ENCODE data around the gene FIGN.

FIGN gene

GRCh38 chr2:163644238-163644637 lies 91.6 kb downstream of the FIGN start:
- H3K4me1 ChIP-seq (ENCODE audit: control insufficient read depth, insufficient read depth, low read length), result peaks cover 44% of the 10 kb centered on the region
- no peaks in the 10 kb centered on the region for H3K9me3 ChIP-seq (ENCODE audit: control insufficient read depth, insufficient read depth, low read length)
- H3K9ac ChIP-seq (ENCODE audit: low read depth, low read length), result no peak overlapping the region
- no peaks in the 10 kb centered on the region for H3K27me3 ChIP-seq (ENCODE audit: control insufficient read depth, insufficient read depth, low read length)
- H3K36me3 ChIP-seq (ENCODE audit: control insufficient read depth, insufficient read depth, low read length), result no peaks in the 10 kb centered on the region
- H3K27ac ChIP-seq (ENCODE audit: low read depth, low read length), result no peak overlapping the region
- H3K4me3 ChIP-seq (ENCODE audit: low read depth, low read length), result no peak overlapping the region

GRCh38 chr2:163641986-163642385 lies 93.8 kb downstream of the FIGN start:
- no peak overlapping the region for H3K4me3 ChIP-seq (ENCODE audit: low read depth, low read length)
- H3K9me3 ChIP-seq (ENCODE audit: control insufficient read depth, insufficient read depth, low read length), result no peaks in the 10 kb centered on the region
- H3K27ac ChIP-seq (ENCODE audit: low read depth, low read length), result no peak overlapping the region
- H3K36me3 ChIP-seq (ENCODE audit: control insufficient read depth, insufficient read depth, low read length), result no peaks in the 10 kb centered on the region
- no peaks in the 10 kb centered on the region for H3K27me3 ChIP-seq (ENCODE audit: control insufficient read depth, insufficient read depth, low read length)
- peaks cover 50% of the 10 kb centered on the region for H3K4me1 ChIP-seq (ENCODE audit: control insufficient read depth, insufficient read depth, low read length)
- H3K9ac ChIP-seq (ENCODE audit: low read depth, low read length), result no peak overlapping the region

GRCh38 chr2:163640542-163641193 lies 95.1 kb downstream of the FIGN start:
- no peaks in the 10 kb centered on the region for H3K27me3 ChIP-seq (ENCODE audit: control insufficient read depth, insufficient read depth, low read length)
- no peaks in the 10 kb centered on the region for H3K9me3 ChIP-seq (ENCODE audit: control insufficient read depth, insufficient read depth, low read length)
- H3K36me3 ChIP-seq (ENCODE audit: control insufficient read depth, insufficient read depth, low read length), result no peaks in the 10 kb centered on the region
- no peak overlapping the region for H3K4me3 ChIP-seq (ENCODE audit: low read depth, low read length)
- no peak overlapping the region for H3K27ac ChIP-seq (ENCODE audit: low read depth, low read length)
- H3K4me1 ChIP-seq (ENCODE audit: control insufficient read depth, insufficient read depth, low read length), result peaks cover 38% of the 10 kb centered on the region
- H3K9ac ChIP-seq (ENCODE audit: low read depth, low read length), result no peak overlapping the region

GRCh38 chr2:163637871-163638270 lies 97.9 kb downstream of the FIGN start:
- Histone ChIP-seq H3K27ac (ENCODE audit: low read depth, low read length) (no peak overlapping the region), H3K27me3 (ENCODE audit: control insufficient read depth, insufficient read depth, low read length) (no peaks in the 10 kb centered on the region), H3K4me3 (ENCODE audit: low read depth, low read length) (no peak overlapping the region), H3K9me3 (ENCODE audit: control insufficient read depth, insufficient read depth, low read length) (no peaks in the 10 kb centered on the region), H3K9ac (ENCODE audit: low read depth, low read length) (no peak overlapping the region), H3K36me3 (ENCODE audit: control insufficient read depth, insufficient read depth, low read length) (no peaks in the 10 kb centered on the region), H3K4me1 (ENCODE audit: control insufficient read depth, insufficient read depth, low read length) (peaks cover 24% of the 10 kb centered on the region)

GRCh38 chr2:163633291-163633690 lies 102.5 kb downstream of the FIGN start:
- H3K4me1 ChIP-seq (ENCODE audit: control insufficient read depth, insufficient read depth, low read length), result peaks cover 17% of the 10 kb centered on the region
- no peaks in the 10 kb centered on the region for H3K27me3 ChIP-seq (ENCODE audit: control insufficient read depth, insufficient read depth, low read length)
- no peak overlapping the region for H3K9ac ChIP-seq (ENCODE audit: low read depth, low read length)
- no peak overlapping the region for H3K4me3 ChIP-seq (ENCODE audit: low read depth, low read length)
- no peaks in the 10 kb centered on the region for H3K36me3 ChIP-seq (ENCODE audit: control insufficient read depth, insufficient read depth, low read length)
- H3K27ac ChIP-seq (ENCODE audit: low read depth, low read length), result no peak overlapping the region
- no peaks in the 10 kb centered on the region for H3K9me3 ChIP-seq (ENCODE audit: control insufficient read depth, insufficient read depth, low read length)

- H3K4me1 ChIP-seq (ENCODE audit: control insufficient read depth, insufficient read depth, low read length), result peaks cover 17% of the 10 kb centered on the region
- H3K27ac ChIP-seq (ENCODE audit: low read depth, low read length), result no peak overlapping the region
- no peak overlapping the region for H3K9ac ChIP-seq (ENCODE audit: low read depth, low read length)
- H3K27me3 ChIP-seq (ENCODE audit: control insufficient read depth, insufficient read depth, low read length), result no peaks in the 10 kb centered on the region
- H3K36me3 ChIP-seq (ENCODE audit: control insufficient read depth, insufficient read depth, low read length), result no peaks in the 10 kb centered on the region
- no peak overlapping the region for H3K4me3 ChIP-seq (ENCODE audit: low read depth, low read length)
- no peaks in the 10 kb centered on the region for H3K9me3 ChIP-seq (ENCODE audit: control insufficient read depth, insufficient read depth, low read length)
These were observed 105.0 kb downstream of the FIGN start for GRCh38 chr2:163630836-163631235.

GRCh38 chr2:163626639-163627109 lies 109.1 kb downstream of the FIGN start:
- no peaks in the 10 kb centered on the region for H3K36me3 ChIP-seq (ENCODE audit: control insufficient read depth, insufficient read depth, low read length)
- no peak overlapping the region for H3K9ac ChIP-seq (ENCODE audit: low read depth, low read length)
- H3K27me3 ChIP-seq (ENCODE audit: control insufficient read depth, insufficient read depth, low read length), result no peaks in the 10 kb centered on the region
- H3K9me3 ChIP-seq (ENCODE audit: control insufficient read depth, insufficient read depth, low read length), result no peaks in the 10 kb centered on the region
- H3K27ac ChIP-seq (ENCODE audit: low read depth, low read length), result no peak overlapping the region
- H3K4me1 ChIP-seq (ENCODE audit: control insufficient read depth, insufficient read depth, low read length), result peaks cover 19% of the 10 kb centered on the region
- H3K4me3 ChIP-seq (ENCODE audit: low read depth, low read length), result no peak overlapping the region

GRCh38 chr2:163626208-163626607 lies 109.6 kb downstream of the FIGN start:
- H3K4me1 ChIP-seq (ENCODE audit: control insufficient read depth, insufficient read depth, low read length), result peaks cover 21% of the 10 kb centered on the region
- no peaks in the 10 kb centered on the region for H3K36me3 ChIP-seq (ENCODE audit: control insufficient read depth, insufficient read depth, low read length)
- no peaks in the 10 kb centered on the region for H3K27me3 ChIP-seq (ENCODE audit: control insufficient read depth, insufficient read depth, low read length)
- no peak overlapping the region for H3K27ac ChIP-seq (ENCODE audit: low read depth, low read length)
- no peaks in the 10 kb centered on the region for H3K9me3 ChIP-seq (ENCODE audit: control insufficient read depth, insufficient read depth, low read length)
- H3K9ac ChIP-seq (ENCODE audit: low read depth, low read length), result no peak overlapping the region
- no peak overlapping the region for H3K4me3 ChIP-seq (ENCODE audit: low read depth, low read length)

GRCh38 chr2:163625632-163626031 lies 110.2 kb downstream of the FIGN start:
- Histone ChIP-seq H3K9ac (ENCODE audit: low read depth, low read length) (no peak overlapping the region), H3K36me3 (ENCODE audit: control insufficient read depth, insufficient read depth, low read length) (no peaks in the 10 kb centered on the region), H3K27me3 (ENCODE audit: control insufficient read depth, insufficient read depth, low read length) (no peaks in the 10 kb centered on the region), H3K9me3 (ENCODE audit: control insufficient read depth, insufficient read depth, low read length) (no peaks in the 10 kb centered on the region), H3K4me1 (ENCODE audit: control insufficient read depth, insufficient read depth, low read length) (peaks cover 23% of the 10 kb centered on the region), H3K4me3 (ENCODE audit: low read depth, low read length) (no peak overlapping the region), H3K27ac (ENCODE audit: low read depth, low read length) (no peak overlapping the region)

GRCh38 chr2:163621445-163622004 lies 114.3 kb downstream of the FIGN start:
- Histone ChIP-seq H3K9ac (ENCODE audit: low read depth, low read length) (0 out of 2 replicates have a peak overlapping the region, but pooled peaks have one; percentile 27), H3K4me3 (ENCODE audit: low read depth, low read length) (peak overlapping the region; percentile 38)

GRCh38 chr2:163617517-163617916 lies 118.3 kb downstream of the FIGN start:
- Histone ChIP-seq H3K36me3 (ENCODE audit: control insufficient read depth, insufficient read depth, low read length) (no peaks in the 10 kb centered on the region), H3K4me3 (ENCODE audit: low read depth, low read length) (no peak overlapping the region), H3K27me3 (ENCODE audit: control insufficient read depth, insufficient read depth, low read length) (no peaks in the 10 kb centered on the region), H3K9ac (ENCODE audit: low read depth, low read length) (no peak overlapping the region), H3K27ac (ENCODE audit: low read depth, low read length) (no peak overlapping the region), H3K4me1 (ENCODE audit: control insufficient read depth, insufficient read depth, low read length) (peaks cover 22% of the 10 kb centered on the region), H3K9me3 (ENCODE audit: control insufficient read depth, insufficient read depth, low read length) (no peaks in the 10 kb centered on the region)

More at GRCh38 chr2:163621445-163622004, 114.3 kb downstream of the FIGN start:
- Histone ChIP-seq H3K27ac (ENCODE audit: low read depth, low read length) (peak overlapping the region; percentile 55), H3K4me1 (ENCODE audit: control insufficient read depth, insufficient read depth, low read length) (peaks cover 16% of the 10 kb centered on the region), H3K27me3 (ENCODE audit: control insufficient read depth, insufficient read depth, low read length) (no peaks in the 10 kb centered on the region), H3K36me3 (ENCODE audit: control insufficient read depth, insufficient read depth, low read length) (no peaks in the 10 kb centered on the region), H3K9me3 (ENCODE audit: control insufficient read depth, insufficient read depth, low read length) (no peaks in the 10 kb centered on the region)

Measured in HUES48 (cell line).